GM13977 (cell line): ENCODE measurements around the gene SOS1.

Source experiments
- DNase-seq: peaks from one replicate; pipeline ENCODE4 v3.0.0; 2012; ENCODE audit warnings: low spot score
- CTCF ChIP-seq: IDR thresholded peaks from 2 replicates; pipeline ENCODE4 v1.5.1; 2012; ENCODE audit warnings: mild to moderate bottlenecking, control low read depth; ENCODE audit not compliant: insufficient read depth; ENCODE audit errors: extremely low read depth, missing control alignments
- in situ Hi-C: fragments of 300-500 bp; cut with MboI; formaldehyde crosslinking; loops from one replicate; pipeline ENCODE4 v1.12.0; 2022; ENCODE audit warnings: low sequenced_read_pairs, low pct_unique_long_range_greater_than_20kb, mixed read lengths, inconsistent platforms; ENCODE audit not compliant: unreplicated experiment

SOS1 gene

GRCh38 chr2:39007875-39008504 is 112.9 kb downstream of the SOS1 start:
- in situ Hi-C loops, result no loop called here
- no peak for TF ChIP-seq CTCF

GRCh38 chr2:39000552-39000951 is 120.3 kb downstream of the SOS1 start:
- TF ChIP-seq CTCF, result no peak
- in situ Hi-C loops, result no loop called here
- DNase-seq, result no peak

More at GRCh38 chr2:39007875-39008504, 112.9 kb downstream of the SOS1 start:
- DNase-seq, result no peak

GRCh38 chr2:38997781-38998180 is 123.1 kb downstream of the SOS1 start:
- no peak for TF ChIP-seq CTCF
- in situ Hi-C loops, result no loop called here

GRCh38 chr2:38991899-38992298 is 129.0 kb downstream of the SOS1 start:
- no peak for TF ChIP-seq CTCF
- no peak for DNase-seq
- in situ Hi-C loops, result no loop called here

More at GRCh38 chr2:38997781-38998180, 123.1 kb downstream of the SOS1 start:
- no peak for DNase-seq

- DNase-seq, result no peak
- in situ Hi-C loops, result no loop called here
- no peak for TF ChIP-seq CTCF
Measured at GRCh38 chr2:38988716-38989115, 132.1 kb downstream of the SOS1 start.

- no peak for TF ChIP-seq CTCF
- in situ Hi-C loops, result no loop called here
- no peak for DNase-seq
Measured at GRCh38 chr2:38982498-38982897, 138.4 kb downstream of the SOS1 start.
